Subcutaneous adipose tissue (tissue), 4 donors: Measurements from ENCODE around the gene VPS41. TPM values are rescaled to one million over a fixed set of nuclear protein-coding genes. Genes with fewer than 3 reads are reported as not detected.

Experiments used
- CTCF ChIP-seq: fragments of 450-650 bp; IDR thresholded peaks from one replicate; pipeline ENCODE4 v1.5.1; 2016; ENCODE audit warnings: low read depth, mild to moderate bottlenecking, control low read depth, antibody characterized with exemption, moderate library complexity
- total RNA-seq, 4 donors: library from RNA; depleted of rRNA; stranded (reverse); fragments of >200 nt; gene quantifications; one replicate each; pipeline ENCODE4 v1.1.0, GENCODE V29; 2016

Gene VPS41
- total RNA-seq, 4 donors from 2014 or later = 41.9 to 61.8 (median 55.0) TPM

- TF ChIP-seq CTCF = no peak
Observed at GRCh38 chr7:38777609-38778008, 131.4 kb downstream of the VPS41 start.

GRCh38 chr7:38775506-38776175 is 133.3 kb downstream of the VPS41 start:
- no peak for TF ChIP-seq CTCF

GRCh38 chr7:38773430-38773829 is 135.6 kb downstream of the VPS41 start:
- TF ChIP-seq CTCF = no peak

GRCh38 chr7:38760226-38760625 is 148.8 kb downstream of the VPS41 start:
- no peak for TF ChIP-seq CTCF

GRCh38 chr7:38759028-38759427 is 150.0 kb downstream of the VPS41 start:
- TF ChIP-seq CTCF = no peak

- no peak for TF ChIP-seq CTCF
Observed at GRCh38 chr7:38757931-38758330, 151.1 kb downstream of the VPS41 start.

- no peak for TF ChIP-seq CTCF
Observed at GRCh38 chr7:38756521-38756920, 152.5 kb downstream of the VPS41 start.
